PC-3 (cell line): ENCODE results near the gene AHCYL1.

Experiments
- CTCF ChIP-seq: fragments of 300-600 bp; sonication (generic); conservative IDR thresholded peaks from 2 replicates; pipeline ENCODE4 v1.5.1; 2017; ENCODE audit warnings: antibody characterized with exemption, low read depth, mild to moderate bottlenecking, low read length
- EZH2 ChIP-seq: fragments of 300-600 bp; sonication (generic); IDR thresholded peaks from one replicate; pipeline ENCODE4 v1.6.1; 2017; ENCODE audit warnings: antibody characterized with exemption, mild to moderate bottlenecking, low read length; ENCODE audit not compliant: unreplicated experiment
- EZH2phosphoT487 ChIP-seq: fragments of 300-600 bp; sonication (generic); IDR thresholded peaks from 2 replicates; pipeline ENCODE4 v1.6.1; 2018; ENCODE audit warnings: mild to moderate bottlenecking, antibody characterized with exemption, low read length, borderline replicate concordance

- no peak for TF ChIP-seq CTCF
- TF ChIP-seq EZH2phosphoT487, result no peak
- no peak for TF ChIP-seq EZH2
Observed at GRCh38 chr1:110064576-110065337, 80.2 kb downstream of the AHCYL1 start.
